Kidney (tissue), 14 donors: ENCODE data around the gene TGFB2. TPM values are rescaled to one million over a fixed set of nuclear protein-coding genes. Genes with fewer than 3 reads are reported as not detected.

ENCODE experiments used
- DNase-seq, 5 donors: peaks; one replicate each; pipeline ENCODE4 v3.0.0-alpha.2; 2013 to 2020
- FAIRE-seq: peaks from 2 replicates; lab custom pipeline; 2012; peaks lifted over from hg19 to GRCh38; lab: Jason Lieb, UNC
- H3K27ac ChIP-seq, 2 donors: one replicate each; pipeline ENCODE4 v1.7.0; 2013; ENCODE audit warnings: low read depth in 2 of 2, low read length in 2 of 2, inconsistent platforms in 1 of 2
- H3K27me3 ChIP-seq: one replicate; pipeline ENCODE4 v1.7.1; 2013; ENCODE audit warnings: low read length, inconsistent platforms; ENCODE audit not compliant: control insufficient read depth, insufficient read depth
- H3K36me3 ChIP-seq, 3 donors: one replicate each; pipeline versions ENCODE4 v1.7.0 to v1.7.1; 2013; ENCODE audit warnings: low read length in 3 of 3, control low read depth in 1 of 3, inconsistent platforms in 1 of 3; ENCODE audit not compliant: insufficient read depth in 3 of 3, control insufficient read depth in 2 of 3
- H3K4me1 ChIP-seq, 3 donors: one replicate each; pipeline versions ENCODE4 v1.7.0 to v1.7.1; 2013; ENCODE audit warnings: low read length in 3 of 3, inconsistent platforms in 1 of 3, low read depth in 1 of 3; ENCODE audit not compliant: control insufficient read depth in 2 of 3, insufficient read depth in 2 of 3
- H3K4me3 ChIP-seq, 3 donors: one replicate each; pipeline versions ENCODE4 v1.7.0 to v1.8.1; 2013; ENCODE audit warnings: low read length in 3 of 3, control low read depth in 1 of 3, inconsistent platforms in 1 of 3
- H3K9ac ChIP-seq, 3 donors: one replicate each; pipeline versions ENCODE4 v1.7.0 to v1.7.1; 2013; ENCODE audit warnings: low read length in 3 of 3, control low read depth in 1 of 3, inconsistent platforms in 1 of 3
- H3K9me3 ChIP-seq, 3 donors: one replicate each; pipeline versions ENCODE4 v1.7.0 to v1.7.1; 2013; ENCODE audit warnings: low read length in 3 of 3, control low read depth in 1 of 3, inconsistent platforms in 1 of 3; ENCODE audit not compliant: control insufficient read depth in 2 of 3, insufficient read depth in 1 of 3
- intact Hi-C: fragments of 100-400 bp; cut with DNase I; formaldehyde crosslinking; loops from one replicate; pipeline ENCODE4 v1.11.1; 2022
- polyA plus RNA-seq: library from polyadenylated mRNA; stranded (reverse); fragments of 350-450 nt; fragmentation: Illumina TruSeq; extraction: RNeasy Lipid Tissue Mini Kit (QIAGEN cat#74804); gene quantifications from one replicate; pipeline ENCODE4 v1.2.3, GENCODE V29; 2014; ENCODE audit warnings: low read depth, low replicate concordance; ENCODE audit not compliant: insufficient read depth
- total RNA-seq: library from RNA; stranded (reverse); fragmentation: NEBNext Ultra II Directional; extraction: Animal tissue kit (Norgen Biotek cat#: 25700); gene quantifications from one replicate; pipeline ENCODE4 v1.2.1, GENCODE V29; 2021
- TF ChIP-seq, protein P1 (sequence below): IDR thresholded peaks from 3 replicates; pipeline ENCODE4 v1.5.1; 2012; ENCODE audit warnings: mild to moderate bottlenecking, moderate library complexity, borderline replicate concordance; ENCODE audit not compliant: insufficient read depth; ENCODE audit errors: extremely low read depth
- donor health status: control.
- donor health status: control.
- donor health status: control.
- donor health status: control.
- donor health status: control.
- donor health status: DM: yes; HTN: yes; CAD: no.
- donor health status: Normal renal cell carcinoma (clear cell type).

TGFB2 gene
- total and polyA plus RNA-seq, 2 donors from 2014 or later = 1.4 to 12.2 TPM

DNA sequence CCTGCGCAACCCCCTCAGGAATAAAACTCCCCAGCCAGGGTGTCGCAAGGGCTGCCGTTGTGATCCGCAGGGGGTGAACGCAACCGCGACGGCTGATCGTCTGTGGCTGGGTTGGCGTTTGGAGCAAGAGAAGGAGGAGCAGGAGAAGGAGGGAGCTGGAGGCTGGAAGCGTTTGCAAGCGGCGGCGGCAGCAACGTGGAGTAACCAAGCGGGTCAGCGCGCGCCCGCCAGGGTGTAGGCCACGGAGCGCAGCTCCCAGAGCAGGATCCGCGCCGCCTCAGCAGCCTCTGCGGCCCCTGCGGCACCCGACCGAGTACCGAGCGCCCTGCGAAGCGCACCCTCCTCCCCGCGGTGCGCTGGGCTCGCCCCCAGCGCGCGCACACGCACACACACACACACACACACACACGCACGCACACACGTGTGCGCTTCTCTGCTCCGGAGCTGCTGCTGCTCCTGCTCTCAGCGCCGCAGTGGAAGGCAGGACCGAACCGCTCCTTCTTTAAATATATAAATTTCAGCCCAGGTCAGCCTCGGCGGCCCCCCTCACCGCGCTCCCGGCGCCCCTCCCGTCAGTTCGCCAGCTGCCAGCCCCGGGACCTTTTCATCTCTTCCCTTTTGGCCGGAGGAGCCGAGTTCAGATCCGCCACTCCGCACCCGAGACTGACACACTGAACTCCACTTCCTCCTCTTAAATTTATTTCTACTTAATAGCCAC is 696 bp downstream of the TGFB2 start:
- Histone ChIP-seq H3K4me1 (peaks cover 0 to 7% (median 0%) of the 10 kb centered on the region in 3 donors), H3K4me3 (peak overlapping the region; percentile 73 to 81 (median 78)), H3K27me3 (no peaks in the 10 kb centered on the region), H3K27ac (peak overlapping the region; percentile 37 to 78), H3K9me3 (no peaks in the 10 kb centered on the region), H3K9ac (peak overlapping the region; percentile 49 to 81 (median 66)), H3K36me3 (no peaks in the 10 kb centered on the region)
- TF ChIP-seq, protein P1, sequence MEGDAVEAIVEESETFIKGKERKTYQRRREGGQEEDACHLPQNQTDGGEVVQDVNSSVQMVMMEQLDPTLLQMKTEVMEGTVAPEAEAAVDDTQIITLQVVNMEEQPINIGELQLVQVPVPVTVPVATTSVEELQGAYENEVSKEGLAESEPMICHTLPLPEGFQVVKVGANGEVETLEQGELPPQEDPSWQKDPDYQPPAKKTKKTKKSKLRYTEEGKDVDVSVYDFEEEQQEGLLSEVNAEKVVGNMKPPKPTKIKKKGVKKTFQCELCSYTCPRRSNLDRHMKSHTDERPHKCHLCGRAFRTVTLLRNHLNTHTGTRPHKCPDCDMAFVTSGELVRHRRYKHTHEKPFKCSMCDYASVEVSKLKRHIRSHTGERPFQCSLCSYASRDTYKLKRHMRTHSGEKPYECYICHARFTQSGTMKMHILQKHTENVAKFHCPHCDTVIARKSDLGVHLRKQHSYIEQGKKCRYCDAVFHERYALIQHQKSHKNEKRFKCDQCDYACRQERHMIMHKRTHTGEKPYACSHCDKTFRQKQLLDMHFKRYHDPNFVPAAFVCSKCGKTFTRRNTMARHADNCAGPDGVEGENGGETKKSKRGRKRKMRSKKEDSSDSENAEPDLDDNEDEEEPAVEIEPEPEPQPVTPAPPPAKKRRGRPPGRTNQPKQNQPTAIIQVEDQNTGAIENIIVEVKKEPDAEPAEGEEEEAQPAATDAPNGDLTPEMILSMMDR = no peak
- FAIRE-seq = no peak
- intact Hi-C loops = loop anchor here (10.0 kb wide), 1 partner anchor 169 kb away; no protein-coding TSS in a partner anchor
- DNase-seq = peak; percentile 76 to 88 (median 83)

DNA sequence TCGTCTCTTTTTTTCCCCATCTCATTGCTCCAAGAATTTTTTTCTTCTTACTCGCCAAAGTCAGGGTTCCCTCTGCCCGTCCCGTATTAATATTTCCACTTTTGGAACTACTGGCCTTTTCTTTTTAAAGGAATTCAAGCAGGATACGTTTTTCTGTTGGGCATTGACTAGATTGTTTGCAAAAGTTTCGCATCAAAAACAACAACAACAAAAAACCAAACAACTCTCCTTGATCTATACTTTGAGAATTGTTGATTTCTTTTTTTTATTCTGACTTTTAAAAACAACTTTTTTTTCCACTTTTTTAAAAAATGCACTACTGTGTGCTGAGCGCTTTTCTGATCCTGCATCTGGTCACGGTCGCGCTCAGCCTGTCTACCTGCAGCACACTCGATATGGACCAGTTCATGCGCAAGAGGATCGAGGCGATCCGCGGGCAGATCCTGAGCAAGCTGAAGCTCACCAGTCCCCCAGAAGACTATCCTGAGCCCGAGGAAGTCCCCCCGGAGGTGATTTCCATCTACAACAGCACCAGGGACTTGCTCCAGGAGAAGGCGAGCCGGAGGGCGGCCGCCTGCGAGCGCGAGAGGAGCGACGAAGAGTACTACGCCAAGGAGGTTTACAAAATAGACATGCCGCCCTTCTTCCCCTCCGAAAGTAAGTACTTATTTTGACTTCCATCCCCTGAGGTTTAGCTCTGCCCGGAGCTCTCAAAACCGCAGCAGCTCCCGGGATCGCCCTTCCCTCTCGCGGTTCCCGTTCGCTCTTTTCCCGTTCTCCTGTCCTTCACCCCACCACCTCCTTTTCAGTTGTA is 1.5 kb downstream of the TGFB2 start:
- DNase-seq (peak in 4 of 5 donors; percentile 32 to 67 (median 60)), FAIRE-seq (no peak)
- no peaks in the 10 kb centered on the region for H3K9me3 ChIP-seq
- TF ChIP-seq, protein P1 = no peak
- intact Hi-C loops = loop anchor here (10.0 kb wide), 1 partner anchor 168 kb away; no protein-coding TSS in a partner anchor
- no peaks in the 10 kb centered on the region for H3K27me3 ChIP-seq
- H3K4me1 ChIP-seq = peaks cover 0 to 7% (median 0%) of the 10 kb centered on the region in 3 donors
- no peaks in the 10 kb centered on the region for H3K36me3 ChIP-seq
- H3K4me3 ChIP-seq = peak overlapping the region; percentile 73 to 78 (median 75)
- H3K27ac ChIP-seq = peak overlapping the region; percentile 7 to 71
- H3K9ac ChIP-seq = peak overlapping the region; percentile 49 to 66 (median 56)

DNA sequence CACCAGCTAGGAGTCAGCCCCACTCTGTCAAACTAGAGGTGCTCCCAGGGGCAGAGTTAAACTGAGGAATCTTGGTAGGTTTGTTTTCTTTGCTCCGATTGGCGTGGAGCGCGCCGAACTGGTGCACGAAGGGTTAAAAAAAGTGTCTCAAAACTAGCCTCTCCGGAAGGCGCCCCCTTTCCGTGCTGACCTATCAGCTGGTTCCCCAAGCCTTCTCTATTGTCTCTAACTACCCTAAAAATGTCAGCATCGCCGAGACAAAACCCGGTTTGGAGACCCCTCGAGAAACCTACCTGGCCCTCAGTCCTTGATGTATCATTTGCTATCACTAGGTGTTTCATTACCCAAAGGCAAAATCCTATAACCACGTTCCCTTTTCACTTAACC is 2.2 kb downstream of the TGFB2 start:
- peak overlapping the region; percentile 49 to 66 (median 56) for H3K9ac ChIP-seq
- H3K27ac ChIP-seq = peak overlapping the region; percentile 7 to 71
- intact Hi-C loops = loop anchor here (10.0 kb wide), 1 partner anchor 167 kb away; no protein-coding TSS in a partner anchor
- peaks cover 0 to 7% (median 0%) of the 10 kb centered on the region in 3 donors for H3K4me1 ChIP-seq
- DNase-seq (peak in 4 of 5 donors; percentile 40 to 59 (median 54)), FAIRE-seq (no peak)
- no peaks in the 10 kb centered on the region for H3K9me3 ChIP-seq
- peak overlapping the region; percentile 73 to 78 (median 75) for H3K4me3 ChIP-seq
- H3K36me3 ChIP-seq = no peaks in the 10 kb centered on the region
- TF ChIP-seq, protein P1 = no peak
- H3K27me3 ChIP-seq = no peaks in the 10 kb centered on the region
